Endothelial cell of umbilical vein (primary cell): ENCODE results near the gene HINT1. TPM values are rescaled to one million over a fixed set of nuclear protein-coding genes. Genes with fewer than 3 reads are reported as not detected.

Experiments used
- BruUV-seq: library from RNA; stranded (reverse); fragments of 400-500 nt; replicated peaks from 2 replicates; lab custom pipeline; 2021; lab: Mats Ljungman, UMichigan
- CTCF ChIA-PET: fragments of 300-600, 350-600 bp; sonication (Branson Sonifier 250); formaldehyde crosslinking; loops from one replicate; lab custom pipeline; 2021; ENCODE audit warnings: antibody characterized with exemption, inconsistent platforms; lab: Charles Lee
- POLR2A ChIA-PET: fragments of 300-600, 350-600 bp; sonication (Branson Sonifier 250); formaldehyde crosslinking; loops from one replicate; lab custom pipeline; 2021; ENCODE audit warnings: antibody characterized with exemption, inconsistent platforms; lab: Charles Lee
- DNase-seq: peaks from one replicate; pipeline ENCODE4 v3.0.0-alpha.2; 2011; ENCODE audit warnings: low read depth, low spot score
- FAIRE-seq: peaks from 2 replicates; lab custom pipeline; 2011; peaks lifted over from hg19 to GRCh38; lab: Jason Lieb, UNC
- H2AFZ ChIP-seq: 2 replicates; pipeline ENCODE4 v1.6.0; 2012; ENCODE audit warnings: low read depth, low read length, control low read depth, inconsistent platforms
- H3K27ac ChIP-seq: 2 replicates; pipeline ENCODE4 v1.5.1; 2011; ENCODE audit warnings: low read depth, mild to moderate bottlenecking, control low read depth, low read length, moderate library complexity; ENCODE audit not compliant: insufficient read depth
- H3K27me3 ChIP-seq, 2 experiments: 2 replicates each; pipeline versions ENCODE4 v1.6.0 to v1.6.1; 2011; ENCODE audit warnings: low read length in 2 of 2, mixed read lengths in 1 of 2; ENCODE audit not compliant: control insufficient read depth in 2 of 2, insufficient read depth in 2 of 2
- H3K36me3 ChIP-seq, 2 experiments: 2 replicates in 1 of 2; 3 replicates in 1 of 2; pipeline ENCODE4 v1.5.1; 2011; ENCODE audit warnings: low read length in 2 of 2, mild to moderate bottlenecking in 1 of 2, moderate library complexity in 1 of 2; ENCODE audit not compliant: control insufficient read depth in 2 of 2, insufficient read depth in 2 of 2; ENCODE audit errors: extremely low read depth in 1 of 2
- H3K4me1 ChIP-seq: 3 replicates; pipeline ENCODE4 v1.5.1; 2011; ENCODE audit warnings: mild to moderate bottlenecking, low read length; ENCODE audit not compliant: control insufficient read depth, insufficient read depth; ENCODE audit errors: extremely low read depth
- H3K4me2 ChIP-seq: 2 replicates; pipeline ENCODE4 v1.6.1; 2011; ENCODE audit warnings: low read length, control low read depth, mixed read lengths; ENCODE audit not compliant: insufficient read depth
- H3K4me3 ChIP-seq, 3 experiments: fragments of 200-600 bp in 1 of 3; sonication (generic), shearing (Covaris generic) in 1 of 3; replicated peaks in 1 of 3; 2 replicates each; pipeline ENCODE4 v1.5.1; 2011 to 2016; ENCODE audit warnings: control low read depth in 3 of 3, low read length in 3 of 3, mild to moderate bottlenecking in 2 of 3, inconsistent platforms in 1 of 3, low read depth in 1 of 3, moderate library complexity in 1 of 3; ENCODE audit not compliant: insufficient read depth in 1 of 3
- H3K79me2 ChIP-seq: 2 replicates; pipeline ENCODE4 v1.6.0; 2012; ENCODE audit warnings: low read length, inconsistent platforms; ENCODE audit not compliant: control insufficient read depth, insufficient read depth
- H3K9ac ChIP-seq: replicated peaks from 2 replicates; pipeline ENCODE3; 2011; ENCODE audit warnings: low read length, control low read depth; ENCODE audit not compliant: insufficient read depth; ENCODE audit errors: extremely low read depth
- H3K9me1 ChIP-seq: replicated peaks from 3 replicates; pipeline ENCODE4 v1.6.0; 2011; ENCODE audit warnings: mild to moderate bottlenecking, low read length; ENCODE audit not compliant: control insufficient read depth, insufficient read depth; ENCODE audit errors: extremely low read depth
- H3K9me3 ChIP-seq: replicated peaks from 2 replicates; pipeline ENCODE4 v1.5.1; 2012; ENCODE audit warnings: low read length, inconsistent platforms; ENCODE audit not compliant: control insufficient read depth, insufficient read depth
- H4K20me1 ChIP-seq: replicated peaks from 2 replicates; pipeline ENCODE3; 2011; ENCODE audit warnings: mild to moderate bottlenecking, low read length; ENCODE audit not compliant: control insufficient read depth, insufficient read depth; ENCODE audit errors: extremely low read depth
- CTCF ChIP-seq, 2 donors: IDR thresholded peaks; 1 replicate in 1 of 2; 2 replicates in 1 of 2; pipeline ENCODE4 v1.5.1; 2011; ENCODE audit warnings: low read length in 2 of 2, mild to moderate bottlenecking in 2 of 2, moderate library complexity in 2 of 2, control low read depth in 1 of 2, inconsistent platforms in 1 of 2, low read depth in 1 of 2; ENCODE audit not compliant: insufficient read depth in 1 of 2; ENCODE audit errors: extremely low read depth in 1 of 2
- GATA2 ChIP-seq: IDR thresholded peaks from 2 replicates; pipeline ENCODE4 v1.7.0; 2011; ENCODE audit warnings: low read depth, mild to moderate bottlenecking, moderate library complexity, mixed read lengths, low read length; ENCODE audit not compliant: insufficient read length, insufficient read depth
- MAX ChIP-seq: IDR thresholded peaks from 2 replicates; pipeline ENCODE4 v1.6.1; 2011; ENCODE audit not compliant: insufficient read depth, insufficient read length
- dilution Hi-C: fragments of 300-500 bp; cut with MboI; formaldehyde crosslinking; loops from one replicate; pipeline ENCODE4 v1.15.0; 2019; ENCODE audit warnings: low sequenced_read_pairs; ENCODE audit not compliant: extremely low pct_ligation_motif_present
- intact Hi-C: fragments of 100-400 bp; cut with micrococcal nuclease; formaldehyde crosslinking; loops from one replicate; pipeline ENCODE4 v1.10.0; 2022
- polyA plus RNA-seq, 4 experiments: library from polyadenylated mRNA; depleted of rRNA in 3 of 4; stranded (reverse) in 3 of 4; unstranded in 1 of 4; fragments of >200 nt; gene quantifications; 2 replicates each; pipeline versions ENCODE4 v1.2.1 to v1.2.3, GENCODE V29; 2011 to 2012; ENCODE audit warnings: missing spikeins in 1 of 4
- total RNA-seq: library from RNA; stranded (reverse); gene quantifications from 2 replicates; pipeline ENCODE4 v1.2.3, GENCODE V29; 2021

Gene HINT1
- total and polyA plus RNA-seq, 2 donors (not counting 3 experiments of a cell fraction or from before 2014, with no cell fraction given) = 221 to 423 TPM

GRCh38 chr5:131110256-131110594 is 54.8 kb downstream of the HINT1 start:
- no peak overlapping the region for H3K4me3 ChIP-seq
- no peak overlapping the region for H3K27ac ChIP-seq
- no peaks in the 10 kb centered on the region for H3K36me3 ChIP-seq
- FAIRE-seq (no peak), DNase-seq (no peak)
- no peak overlapping the region for H3K4me2 ChIP-seq
- no peaks in the 10 kb centered on the region for H4K20me1 ChIP-seq
- intact Hi-C loops (loop anchor here (1.0 to 5.0 kb wide), 5 partner anchors 239 to 1339 kb away; no protein-coding TSS in a partner anchor), dilution Hi-C loops (no loop called here)
- H3K27me3 ChIP-seq = peaks cover 0 to 2% of the 10 kb centered on the region in 2 experiments
- no peak overlapping the region for H2AFZ ChIP-seq
- no peaks in the 10 kb centered on the region for H3K9me1 ChIP-seq
- CTCF ChIA-PET = interaction anchor here (2.4 kb wide), 1 partner anchor 1211 kb away, joined by 13 read pairs; no protein-coding TSS in a partner anchor
- no peaks in the 10 kb centered on the region for H3K4me1 ChIP-seq
- POLR2A ChIA-PET = no interaction called here
- no peak overlapping the region for H3K9ac ChIP-seq
- no peak for TF ChIP-seq CTCF (IDR thresholded peaks at IDR 0.05; ENCODE audit: extremely low read depth in 1 of 2, insufficient read depth in 1 of 2, low read depth in 1 of 2, low read length in 2 of 2)
- TF ChIP-seq MAX = no peak
- TF ChIP-seq GATA2 = no peak
- H3K9me3 ChIP-seq = no peaks in the 10 kb centered on the region
- no peaks in the 10 kb centered on the region for H3K79me2 ChIP-seq
- BruUV-seq = no TSS peak
